ENCODE results near the gene COL6A5. TPM values are rescaled to one million over a fixed set of nuclear protein-coding genes. Genes with fewer than 3 reads are reported as not detected.

COL6A5 gene
- total and polyA plus RNA-seq, 4 donors = 0.05 to 0.20 (median 0.07) TPM

DNA sequence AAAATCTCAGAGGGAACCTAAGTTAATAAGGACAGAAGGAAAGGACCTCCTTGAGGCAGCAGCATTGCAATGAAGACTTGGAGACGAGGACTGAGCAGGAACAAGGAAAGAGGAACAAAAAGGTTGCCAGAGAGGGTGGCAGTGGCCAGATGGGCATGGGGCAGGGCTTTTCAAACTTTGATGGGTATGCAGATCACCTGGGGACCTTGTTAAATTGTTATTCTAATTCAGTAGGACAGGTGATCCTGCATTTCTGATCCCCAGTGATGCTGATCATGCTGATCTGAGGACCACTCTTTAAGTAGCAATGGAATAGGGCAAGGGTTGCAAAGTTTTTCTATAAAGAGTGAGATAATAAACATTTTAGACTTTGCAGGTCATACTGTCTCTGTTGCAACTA, 182.6 kb downstream of the COL6A5 start:
- H3K9me3 ChIP-seq (ENCODE audit: control insufficient read depth, insufficient read depth, low read length) = no peaks in the 10 kb centered on the region
- H3K27me3 ChIP-seq (ENCODE audit: control insufficient read depth, insufficient read depth, low read length) = no peaks in the 10 kb centered on the region
- no peak overlapping the region for H3K4me3 ChIP-seq (ENCODE audit: low read depth, low read length)
- H3K4me1 ChIP-seq (ENCODE audit: control insufficient read depth, insufficient read depth, low read length) = no peaks in the 10 kb centered on the region
- DNase-seq (ENCODE audit: low read depth in 4 of 6, low spot score in 6 of 6) = no peak
- 80% methylated on average over 1 of the region's 1 CpG for WGBS (ENCODE audit: insufficient coverage)
- H3K36me3 ChIP-seq (ENCODE audit: control insufficient read depth, insufficient read depth, low read length) = no peaks in the 10 kb centered on the region
- H3K27ac ChIP-seq (ENCODE audit: low read depth, low read length) = no peak overlapping the region

DNA sequence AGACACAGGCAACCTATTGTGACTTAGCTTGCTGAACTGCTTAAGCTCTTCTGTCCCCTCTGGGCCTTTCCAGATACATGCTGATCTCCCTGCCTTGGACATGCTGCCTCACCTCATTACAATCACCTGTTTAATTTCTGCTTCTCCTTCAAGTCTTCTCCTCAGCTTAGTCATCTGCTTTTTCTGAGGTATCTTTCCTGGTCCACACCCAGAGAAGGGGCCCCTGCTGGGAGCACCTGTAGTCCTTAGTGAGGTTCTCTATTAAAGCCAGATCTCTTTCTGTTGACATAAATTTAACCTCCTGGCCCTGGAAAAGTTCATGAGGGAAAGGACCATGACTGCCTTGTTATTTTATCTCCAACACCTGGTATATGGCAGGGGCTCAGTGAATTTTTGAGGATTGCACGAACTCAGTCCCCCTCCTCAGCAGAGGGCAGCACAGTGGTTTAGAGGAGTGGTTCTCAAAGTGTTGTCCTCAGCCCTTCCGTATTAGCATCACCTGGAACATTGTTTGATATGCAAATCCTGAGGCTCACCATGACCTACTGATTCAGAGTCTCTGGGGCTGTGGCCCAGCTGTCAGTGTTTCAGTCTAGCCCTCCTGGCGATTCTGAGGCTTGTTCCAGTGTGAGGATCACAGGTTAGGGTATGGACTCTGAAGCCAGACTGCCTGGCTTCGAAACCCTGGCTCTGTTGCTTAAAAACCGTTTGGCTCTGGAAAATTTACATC, 184.2 kb downstream of the COL6A5 start:
- Histone ChIP-seq H3K27me3 (ENCODE audit: control insufficient read depth, insufficient read depth, low read length) (no peaks in the 10 kb centered on the region), H3K36me3 (ENCODE audit: control insufficient read depth, insufficient read depth, low read length) (no peaks in the 10 kb centered on the region)
- WGBS (ENCODE audit: insufficient coverage) = 77% methylated on average over 3 of the region's 5 CpGs

DNA sequence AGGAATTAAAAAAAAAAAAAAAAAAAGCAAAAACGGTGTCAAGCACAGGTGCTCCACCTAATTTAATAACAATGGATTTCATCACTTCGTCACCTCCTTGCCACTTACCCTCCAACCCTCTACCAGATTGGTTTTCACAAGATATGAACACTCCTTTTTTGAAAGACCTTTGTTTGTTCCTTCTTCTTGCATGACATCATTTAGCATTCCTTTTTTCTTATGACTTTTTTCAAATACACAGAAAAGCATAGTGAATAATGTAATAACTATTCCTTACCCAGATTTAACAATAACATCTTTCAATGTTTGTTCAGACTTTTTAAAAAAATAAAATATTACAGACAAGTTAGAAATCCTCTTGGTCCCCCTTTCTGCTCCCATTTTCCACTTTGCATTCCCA, 187.8 kb downstream of the COL6A5 start:
- no peak overlapping the region for H3K27ac ChIP-seq (ENCODE audit: low read depth, low read length)
- no peaks in the 10 kb centered on the region for H3K36me3 ChIP-seq (ENCODE audit: control insufficient read depth, insufficient read depth, low read length)
- no peaks in the 10 kb centered on the region for H3K9me3 ChIP-seq (ENCODE audit: control insufficient read depth, insufficient read depth, low read length)
- DNase-seq (ENCODE audit: low read depth in 4 of 6, low spot score in 6 of 6) = no peak
- WGBS (ENCODE audit: insufficient coverage) = 89% methylated on average over 1 of the region's 2 CpGs
- no peaks in the 10 kb centered on the region for H3K27me3 ChIP-seq (ENCODE audit: control insufficient read depth, insufficient read depth, low read length)
- no peaks in the 10 kb centered on the region for H3K4me1 ChIP-seq (ENCODE audit: control insufficient read depth, insufficient read depth, low read length)
- H3K4me3 ChIP-seq (ENCODE audit: low read depth, low read length) = no peak overlapping the region

More for the DNA sequence above, 184.2 kb downstream of the COL6A5 start:
- DNase-seq (ENCODE audit: low read depth in 4 of 6, low spot score in 6 of 6) = no peak
- Histone ChIP-seq H3K27ac (ENCODE audit: low read depth, low read length) (no peak overlapping the region), H3K9me3 (ENCODE audit: control insufficient read depth, insufficient read depth, low read length) (no peaks in the 10 kb centered on the region), H3K4me1 (ENCODE audit: control insufficient read depth, insufficient read depth, low read length) (no peaks in the 10 kb centered on the region), H3K4me3 (ENCODE audit: low read depth, low read length) (no peak overlapping the region)

Other genes with a start within 250 kb of the COL6A5 start
- 1 to 10 TPM; 2.2 to 6.2 TPM for gene COL6A6, start 171.5 kb downstream of the COL6A5 start, total RNA-seq
- 1 to 10 TPM in 1 of 2 donors, under 1 TPM in 1; 0.29 to 1.0 TPM for gene COL6A6, start 171.5 kb downstream of the COL6A5 start, polyA plus RNA-seq (ENCODE audit: insufficient read length in 2 of 2)